Measurements from ENCODE around the gene ATRN.

The ATRN gene

DNA sequence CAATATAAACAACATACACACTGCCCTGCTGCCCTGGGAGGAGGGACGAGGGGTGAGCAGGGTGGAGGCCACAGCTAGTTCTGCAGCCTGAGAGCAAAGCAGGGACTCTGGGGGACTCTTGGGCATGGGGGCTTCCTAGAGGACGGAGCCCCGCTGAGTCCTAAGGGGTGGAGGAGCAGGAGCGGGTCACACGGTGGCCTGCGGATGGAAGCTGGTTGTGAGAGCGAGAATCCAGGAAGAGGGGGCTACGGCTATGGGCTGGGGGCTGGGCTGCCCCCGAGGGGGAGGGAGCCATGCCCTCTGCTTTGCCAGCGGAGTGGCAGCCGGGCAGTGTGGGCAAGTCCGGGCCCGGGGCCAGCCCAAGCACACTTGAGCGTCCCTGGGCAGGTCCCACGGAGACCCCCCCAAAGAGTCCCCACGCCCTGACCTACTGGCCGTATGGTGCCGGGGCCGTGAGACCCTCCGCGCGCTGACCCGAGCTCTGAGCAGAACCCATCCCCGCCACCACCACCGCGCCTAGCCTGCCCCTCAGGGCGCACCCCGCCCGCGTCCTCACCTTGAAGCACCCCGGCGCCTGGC, 210.6 kb downstream of the ATRN start:
- Histone ChIP-seq H3K4me1 (ENCODE audit: control insufficient read depth, insufficient read depth, low read length) (no peaks in the 10 kb centered on the region), H3K9me3 (ENCODE audit: control insufficient read depth, insufficient read depth, low read depth, low read length) (no peaks in the 10 kb centered on the region), H3K4me3 (ENCODE audit: low read depth, low read length) (no peak overlapping the region), H3K27ac (ENCODE audit: extremely low read depth, low read depth, low read length) (no peak overlapping the region), H3K36me3 (ENCODE audit: control insufficient read depth in 2 of 2, insufficient read depth in 1 of 2, low read length in 2 of 2) (no peaks in the 10 kb centered on the region)
- no peak for TF ChIP-seq ZNF324 (tag by site-specific recombination; IDR thresholded peaks at IDR 0.05)
- TF ChIP-seq SP3 (tag by site-specific recombination; IDR thresholded peaks at IDR 0.05) = no peak
- no peak for TF ChIP-seq ZFP3 (tag by site-specific recombination; IDR thresholded peaks at IDR 0.05; ENCODE audit: low read depth)
- TF ChIP-seq ZNF621 (tag by site-specific recombination; IDR thresholded peaks at IDR 0.05) = no peak
- TF ChIP-seq HOXD13 (CRISPR knock-in tag; IDR thresholded peaks at IDR 0.05; ENCODE audit: borderline replicate concordance) = no peak
- TF ChIP-seq ZNF747 (tag by site-specific recombination; IDR thresholded peaks at IDR 0.05) = no peak
- no peak for TF ChIP-seq ZNF623 (tag by site-specific recombination; IDR thresholded peaks at IDR 0.05)
- no peak for TF ChIP-seq ZNF433 (tag by site-specific recombination; IDR thresholded peaks at IDR 0.05; ENCODE audit: low read depth)
- no peak for TF ChIP-seq MEIS1 (CRISPR knock-in tag; IDR thresholded peaks at IDR 0.05; ENCODE audit: borderline replicate concordance)
- TF ChIP-seq KLF7 (tag by site-specific recombination; IDR thresholded peaks at IDR 0.05; ENCODE audit: borderline replicate concordance) = no peak
- TF ChIP-seq ZNF350 (tag by site-specific recombination; IDR thresholded peaks at IDR 0.05) = no peak
- no peak for TF ChIP-seq ZNF843 (tag by site-specific recombination; IDR thresholded peaks at IDR 0.05)
- TF ChIP-seq ZNF558 (tag by site-specific recombination; IDR thresholded peaks at IDR 0.05) = no peak
- no peak for TF ChIP-seq ZNF626 (tag by site-specific recombination; IDR thresholded peaks at IDR 0.05)
- TF ChIP-seq ZNF2 (tag by site-specific recombination; IDR thresholded peaks at IDR 0.05) = no peak
- POLR2A ChIA-PET = no interaction called here
- CTCF ChIA-PET = interaction anchor here (0.6 to 2.8 kb wide), 3 partner anchors 15 to 98 kb away, joined by 3 to 21 read pairs (median 3); no protein-coding TSS in a partner anchor

DNA sequence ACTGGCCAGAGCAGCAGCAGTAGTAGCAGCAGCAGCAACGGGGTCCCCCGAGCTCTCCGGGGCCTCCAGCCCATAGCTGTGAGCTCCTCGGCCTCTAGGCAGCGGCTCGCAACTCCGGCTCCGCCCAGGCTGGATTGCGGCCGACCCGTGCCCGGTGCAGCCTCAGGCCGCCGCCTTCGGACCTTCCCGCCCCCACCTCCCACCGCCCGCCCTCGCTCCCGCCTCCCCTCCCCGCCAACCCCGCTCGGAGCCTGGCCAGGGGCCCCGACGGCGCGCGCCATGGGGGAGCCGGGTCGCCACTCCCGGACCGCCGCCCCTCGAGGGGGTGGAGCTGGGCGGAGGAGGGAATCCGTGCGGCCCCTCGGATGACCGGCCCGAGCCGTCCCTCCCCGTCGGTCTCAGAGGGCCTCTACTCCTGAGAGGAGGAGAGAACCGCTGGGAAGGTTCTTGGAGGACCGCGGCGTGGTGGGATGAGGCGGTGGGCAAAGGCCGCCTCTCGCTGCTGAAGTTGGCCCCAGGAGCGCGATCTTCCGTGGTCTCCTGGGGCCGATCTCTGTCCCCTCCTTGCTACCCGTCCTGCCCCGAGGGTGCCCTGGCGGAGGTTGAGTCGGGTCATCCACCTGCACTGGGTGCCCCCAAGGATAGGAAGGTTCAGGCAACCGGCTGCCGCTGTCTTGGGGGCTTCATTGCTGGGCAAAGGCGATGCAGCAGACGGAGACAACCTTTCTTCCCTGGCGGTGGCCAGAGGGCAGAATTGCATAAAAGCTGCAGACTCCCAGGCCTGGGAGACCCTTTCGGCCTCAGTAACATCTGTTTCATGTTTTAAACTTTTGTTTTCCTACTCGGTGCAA, 211.3 kb downstream of the ATRN start, which contains the start of gene ADAM33:
ADAM33 (minus strand) TSS at position 80 of the 851 bp plus-strand sequence; CDS start at position 74, 6 bp downstream.
- TF ChIP-seq, protein P1, sequence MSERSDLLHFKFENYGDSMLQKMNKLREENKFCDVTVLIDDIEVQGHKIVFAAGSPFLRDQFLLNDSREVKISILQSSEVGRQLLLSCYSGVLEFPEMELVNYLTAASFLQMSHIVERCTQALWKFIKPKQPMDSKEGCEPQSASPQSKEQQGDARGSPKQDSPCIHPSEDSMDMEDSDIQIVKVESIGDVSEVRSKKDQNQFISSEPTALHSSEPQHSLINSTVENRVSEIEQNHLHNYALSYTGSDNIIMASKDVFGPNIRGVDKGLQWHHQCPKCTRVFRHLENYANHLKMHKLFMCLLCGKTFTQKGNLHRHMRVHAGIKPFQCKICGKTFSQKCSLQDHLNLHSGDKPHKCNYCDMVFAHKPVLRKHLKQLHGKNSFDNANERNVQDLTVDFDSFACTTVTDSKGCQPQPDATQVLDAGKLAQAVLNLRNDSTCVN (tag by site-specific recombination; optimal IDR thresholded peaks at IDR 0.05) = no peak
- no peak for TF ChIP-seq ZNF133 (tag by site-specific recombination; IDR thresholded peaks at IDR 0.05)
- TF ChIP-seq FEZF1 (tag by site-specific recombination; IDR thresholded peaks at IDR 0.05) = no peak
- TF ChIP-seq WT1 (tag by site-specific recombination; IDR thresholded peaks at IDR 0.05) = no peak
- no peak for TF ChIP-seq ZNF366 (tag by site-specific recombination; conservative IDR thresholded peaks at IDR 0.05)
- TF ChIP-seq MYNN (tag by site-specific recombination; IDR thresholded peaks at IDR 0.05; ENCODE audit: borderline replicate concordance) = no peak
- TF ChIP-seq, protein P2, sequence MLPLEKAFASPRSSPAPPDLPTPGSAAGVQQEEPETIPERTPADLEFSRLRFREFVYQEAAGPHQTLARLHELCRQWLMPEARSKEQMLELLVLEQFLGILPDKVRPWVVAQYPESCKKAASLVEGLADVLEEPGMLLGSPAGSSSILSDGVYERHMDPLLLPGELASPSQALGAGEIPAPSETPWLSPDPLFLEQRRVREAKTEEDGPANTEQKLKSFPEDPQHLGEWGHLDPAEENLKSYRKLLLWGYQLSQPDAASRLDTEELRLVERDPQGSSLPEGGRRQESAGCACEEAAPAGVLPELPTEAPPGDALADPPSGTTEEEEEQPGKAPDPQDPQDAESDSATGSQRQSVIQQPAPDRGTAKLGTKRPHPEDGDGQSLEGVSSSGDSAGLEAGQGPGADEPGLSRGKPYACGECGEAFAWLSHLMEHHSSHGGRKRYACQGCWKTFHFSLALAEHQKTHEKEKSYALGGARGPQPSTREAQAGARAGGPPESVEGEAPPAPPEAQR (tag by site-specific recombination; IDR thresholded peaks at IDR 0.05) = no peak
- no peak for TF ChIP-seq ZNF211 (tag by site-specific recombination; IDR thresholded peaks at IDR 0.05; ENCODE audit: low read depth)
- no peak for TF ChIP-seq ZNF585B (tag by site-specific recombination; IDR thresholded peaks at IDR 0.05)
- Histone ChIP-seq H3K27ac (ENCODE audit: extremely low read depth, low read depth, low read length) (no peak within 1 kb of the TSS), H3K9me3 (ENCODE audit: control insufficient read depth, insufficient read depth, low read depth, low read length) (no peaks in the 10 kb centered on the region), H3K4me3 (ENCODE audit: low read depth, low read length) (no peak within 1 kb of the TSS), H3K4me1 (ENCODE audit: control insufficient read depth, insufficient read depth, low read length) (no peaks in the 10 kb centered on the region; the same call in 1 of the 2 replicates), H3K36me3 (ENCODE audit: control insufficient read depth in 2 of 2, insufficient read depth in 1 of 2, low read length in 2 of 2) (no peaks in the 10 kb centered on the region)
- ChIA-PET CTCF (interaction anchor here (0.6 to 2.8 kb wide), 4 partner anchors 14 to 97 kb away, joined by 3 to 21 read pairs (median 3); no protein-coding TSS in a partner anchor), POLR2A (no interaction called here)
